GM18858 (cell line): ENCODE measurements around the gene PLA2G7.

Experiments
- ATAC-seq: cut with Tn5 transposase; IDR thresholded peaks from one replicate; pipeline ENCODE4 v1.9.1; 2021; ENCODE audit not compliant: unreplicated experiment

Gene PLA2G7

DNA sequence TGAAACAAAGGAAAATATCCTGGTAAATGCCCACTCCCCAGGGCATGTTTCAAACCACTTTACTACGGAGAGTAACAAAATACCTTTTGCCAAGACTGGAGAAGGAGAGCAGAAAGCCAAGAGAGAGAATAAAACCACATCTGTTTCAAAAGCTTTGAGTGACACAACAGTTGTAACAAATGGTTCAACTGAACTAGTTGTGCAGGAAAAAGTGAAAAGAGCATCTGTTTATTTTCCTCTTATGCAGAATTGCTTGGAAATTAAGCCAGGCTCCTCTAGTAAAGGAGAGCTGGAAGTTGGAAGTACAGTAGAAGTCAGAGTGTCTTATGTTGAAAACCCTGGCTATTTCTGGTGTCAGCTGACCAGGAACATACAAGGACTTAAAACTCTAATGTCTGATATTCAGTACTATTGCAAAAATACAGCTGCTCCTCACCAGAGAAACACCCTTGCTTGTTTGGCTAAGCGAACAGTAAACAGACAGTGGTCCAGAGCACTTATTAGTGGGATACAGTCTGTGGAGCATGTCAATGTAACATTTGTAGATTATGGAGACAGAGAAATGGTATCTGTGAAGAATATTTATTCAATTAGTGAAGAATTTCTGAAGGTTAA, 44.9 kb downstream of the PLA2G7 start:
- no peak for ATAC-seq

GRCh38 chr6:46689657-46690056, 45.5 kb downstream of the PLA2G7 start:
- ATAC-seq = no peak

DNA sequence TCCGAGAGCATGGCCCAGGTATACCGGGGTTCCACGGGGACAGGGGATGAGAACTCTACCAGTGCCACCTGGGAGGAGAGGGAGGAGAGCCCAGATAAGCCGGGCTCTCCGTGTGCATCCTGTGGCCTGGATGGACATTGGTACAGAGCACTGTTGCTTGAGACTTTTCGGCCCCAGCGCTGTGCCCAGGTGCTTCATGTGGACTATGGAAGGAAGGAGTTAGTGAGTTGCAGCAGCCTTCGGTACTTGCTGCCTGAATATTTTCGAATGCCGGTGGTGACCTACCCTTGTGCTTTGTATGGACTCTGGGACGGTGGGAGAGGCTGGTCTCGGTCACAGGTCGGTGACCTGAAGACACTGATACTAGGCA, 46.2 kb downstream of the PLA2G7 start:
- no peak for ATAC-seq

DNA sequence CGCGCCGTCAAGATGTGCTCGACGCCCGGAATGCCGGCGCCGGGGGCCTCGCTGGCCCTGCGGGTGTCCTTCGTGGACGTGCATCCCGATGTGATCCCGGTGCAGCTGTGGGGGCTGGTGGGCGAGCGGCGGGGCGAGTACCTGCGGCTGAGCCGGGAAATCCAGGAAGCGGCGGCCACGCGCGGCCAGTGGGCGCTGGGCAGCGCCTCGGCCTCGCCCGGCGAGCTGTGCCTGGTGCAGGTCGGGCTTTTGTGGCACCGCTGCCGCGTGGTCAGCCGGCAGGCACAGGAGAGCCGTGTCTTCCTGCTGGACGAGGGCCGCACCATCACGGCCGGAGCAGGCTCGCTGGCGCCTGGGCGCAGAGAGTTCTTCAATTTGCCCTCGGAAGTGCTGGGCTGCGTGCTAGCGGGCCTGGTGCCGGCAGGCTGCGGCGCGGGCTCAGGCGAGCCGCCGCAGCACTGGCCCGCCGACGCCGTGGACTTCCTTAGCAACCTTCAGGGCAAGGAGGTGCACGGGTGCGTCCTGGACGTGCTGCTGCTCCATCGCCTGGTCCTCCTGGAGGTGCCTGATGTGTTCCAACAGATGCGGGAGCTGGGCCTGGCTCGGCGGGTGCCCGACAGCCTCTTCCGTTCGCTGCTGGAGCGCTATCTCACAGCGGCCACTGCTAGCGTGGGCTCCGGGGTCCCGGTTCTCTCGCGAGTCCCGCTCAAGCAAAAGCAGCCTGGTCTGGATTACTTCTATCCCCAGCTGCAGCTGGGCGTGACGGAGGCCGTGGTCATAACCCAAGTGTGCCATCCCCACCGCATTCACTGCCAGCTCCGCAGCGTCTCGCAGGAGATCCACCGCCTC, 46.8 kb downstream of the PLA2G7 start:
- ATAC-seq = no peak

- ATAC-seq = no peak
Measured at GRCh38 chr6:46687619-46688097, 47.5 kb downstream of the PLA2G7 start, which contains the start of gene TDRD6. Gene TDRD6 (plus strand): TSS chr6:46687885. CDS start chr6:46688129, 244 bp downstream.

GRCh38 chr6:46684771-46685170, 50.4 kb downstream of the PLA2G7 start:
- ATAC-seq = no peak

DNA sequence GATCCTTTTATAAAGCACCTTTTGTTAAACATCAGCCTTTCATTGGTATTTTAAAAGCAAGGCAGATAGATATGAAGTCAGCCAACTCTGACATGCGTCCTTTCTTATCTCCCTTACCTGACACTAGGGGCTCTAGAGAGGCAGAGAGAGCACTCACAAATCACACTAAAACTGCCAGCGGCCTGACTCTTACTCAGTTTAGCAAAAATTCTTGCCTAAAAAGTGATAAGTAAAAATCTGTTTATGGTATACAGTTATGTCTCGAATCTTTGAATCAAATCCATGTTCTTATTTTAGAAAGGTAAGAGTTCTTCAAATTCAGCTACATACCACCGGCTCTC, 57.9 kb downstream of the PLA2G7 start:
- no peak for ATAC-seq

GRCh38 chr6:46676604-46677313, 58.4 kb downstream of the PLA2G7 start:
- no peak for ATAC-seq

GRCh38 chr6:46674410-46674809, 60.8 kb downstream of the PLA2G7 start:
- no peak for ATAC-seq

- no peak for ATAC-seq
Measured at GRCh38 chr6:46667377-46667776, 67.8 kb downstream of the PLA2G7 start.

DNA sequence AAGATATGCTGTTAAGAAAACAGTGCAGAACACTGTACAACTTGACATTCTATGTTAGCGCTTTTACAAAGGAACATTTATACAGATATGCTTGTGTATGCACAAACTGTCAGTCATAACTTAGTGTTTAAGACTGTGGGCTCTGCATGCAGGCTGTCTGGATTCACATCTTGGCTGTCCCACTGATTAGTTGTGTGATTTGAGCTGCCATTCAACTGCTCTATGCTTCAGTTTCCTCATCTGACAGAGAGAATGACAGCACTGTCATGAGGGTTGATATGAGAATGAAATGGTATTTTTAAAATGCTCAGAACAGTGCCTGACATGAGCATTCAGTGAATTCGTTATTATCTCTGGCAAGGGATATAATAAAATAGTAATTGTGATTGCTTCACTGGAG, 73.7 kb downstream of the PLA2G7 start:
- ATAC-seq = no peak

DNA sequence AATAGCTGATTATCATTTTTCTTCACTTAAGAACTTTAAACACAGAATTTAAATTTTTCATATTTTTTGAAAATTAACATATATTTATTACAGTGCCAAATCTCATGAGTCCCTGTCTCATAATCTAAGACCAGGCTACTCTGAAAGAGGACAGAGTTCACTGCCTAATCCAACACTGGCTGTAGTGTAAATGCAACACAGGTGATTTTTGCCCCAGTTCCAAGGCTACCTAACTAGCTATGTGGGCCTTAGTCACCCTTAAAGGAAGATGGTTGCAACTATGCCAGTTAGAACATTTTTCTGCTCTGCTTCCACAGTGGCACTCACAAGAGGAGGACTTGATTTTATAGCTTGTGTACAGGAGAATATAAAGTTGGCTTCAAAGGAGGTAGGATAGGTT, 77.5 kb downstream of the PLA2G7 start:
- ATAC-seq = no peak

DNA sequence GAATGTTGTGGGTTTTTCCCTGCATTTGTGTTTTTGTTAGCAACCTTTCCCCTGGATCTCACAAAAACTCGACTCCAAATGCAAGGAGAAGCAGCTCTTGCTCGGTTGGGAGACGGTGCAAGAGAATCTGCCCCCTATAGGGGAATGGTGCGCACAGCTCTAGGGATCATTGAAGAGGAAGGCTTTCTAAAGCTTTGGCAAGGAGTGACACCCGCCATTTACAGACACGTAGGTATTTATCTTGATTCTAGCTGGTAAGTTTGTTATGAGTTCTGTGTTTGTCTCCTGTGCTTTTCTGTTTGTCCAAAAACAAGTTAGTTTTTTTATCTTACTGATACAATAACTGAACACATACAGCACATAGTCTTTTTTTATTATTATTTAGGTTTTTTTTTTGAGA, 79.4 kb downstream of the PLA2G7 start:
- ATAC-seq = no peak
